Measurements from ENCODE around the gene FKBP6.
"Not testable (repeated sequence)": the region's sequence is repeated elsewhere in the genome, so short reads cannot be mapped to it uniquely, and the experiment has no call there.

GRCh38 chr7:73325424-73325823, 2.5 kb upstream of the FKBP6 start:
- not testable (repeated sequence) for TF ChIP-seq POLR2A, CTCF, EP300 (IDR thresholded peaks at IDR 0.05)
